ENCODE data around the gene RERE. TPM values are rescaled to one million over a fixed set of nuclear protein-coding genes. Genes with fewer than 3 reads are reported as not detected.

RERE gene
- total and polyA plus RNA-seq, 5 donors = 72.4 to 175 (median 161) TPM

DNA sequence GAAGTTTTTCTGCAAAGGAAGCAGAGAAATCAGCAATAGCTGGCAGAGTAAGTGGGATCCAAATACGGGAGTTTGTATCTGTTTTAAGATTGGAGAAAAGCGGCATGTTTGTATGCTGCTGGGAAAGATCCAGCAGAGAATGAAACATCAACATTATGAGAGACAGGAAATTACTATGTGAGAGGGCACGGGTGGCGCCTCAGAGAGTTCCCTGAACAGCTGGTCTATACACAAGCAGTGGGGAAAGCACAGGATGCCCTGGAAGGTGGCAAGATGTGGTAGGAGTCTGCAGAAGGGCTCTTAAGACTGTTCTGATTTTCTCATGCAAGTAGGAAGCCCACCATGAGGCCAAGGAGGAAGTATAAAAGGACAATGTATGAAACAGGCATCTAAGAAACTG, 130.4 kb downstream of the RERE start:
- DNase-seq (peak in 2 of 3 donors; percentile 30 to 50), ATAC-seq (peak; percentile 54 to 70)
- peaks cover 8% of the 10 kb centered on the region for H3K4me1 ChIP-seq (ENCODE audit: control insufficient read depth, insufficient read depth, low read length)
- H3K4me3 ChIP-seq (ENCODE audit: low read length) = no peak overlapping the region
- 21% methylated on average over 4 of the region's 4 CpGs for WGBS
- H3K27ac ChIP-seq (ENCODE audit: low read length) = peak overlapping the region; percentile 13
- intact Hi-C loops (cut with DNase I) = no loop called here
- H3K9me3 ChIP-seq (ENCODE audit: control insufficient read depth, low read length) = no peaks in the 10 kb centered on the region
- no peaks in the 10 kb centered on the region for H3K27me3 ChIP-seq (ENCODE audit: control insufficient read depth, insufficient read depth)

DNA sequence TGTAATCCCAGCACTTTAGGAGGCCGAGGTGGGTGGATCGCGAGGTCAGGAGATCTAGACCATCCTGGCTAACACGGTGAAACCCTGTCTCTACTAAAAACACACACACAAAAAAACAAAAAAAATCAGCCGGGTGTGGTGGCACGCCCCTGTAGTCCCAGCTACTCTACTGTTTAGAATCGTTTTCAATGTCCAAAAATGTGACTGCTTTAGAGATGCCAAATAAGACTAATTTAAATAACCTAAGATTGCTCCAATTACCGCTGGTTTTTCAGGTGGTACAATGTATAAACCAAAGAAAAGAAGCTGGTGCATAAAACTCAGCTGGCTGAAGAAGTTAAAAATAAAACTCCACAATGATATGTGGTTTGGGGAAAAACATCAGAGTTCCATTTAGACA, 132.0 kb downstream of the RERE start:
- intact Hi-C loops (cut with DNase I) = no loop called here
- peaks cover 8% of the 10 kb centered on the region for H3K4me1 ChIP-seq (ENCODE audit: control insufficient read depth, insufficient read depth, low read length)
- H3K27me3 ChIP-seq (ENCODE audit: control insufficient read depth, insufficient read depth) = no peaks in the 10 kb centered on the region
- ATAC-seq (no peak), DNase-seq (no peak)
- H3K27ac ChIP-seq (ENCODE audit: low read length) = no peak overlapping the region
- WGBS = 83% methylated on average over 8 of the region's 8 CpGs
- H3K4me3 ChIP-seq (ENCODE audit: low read length) = no peak overlapping the region
- no peaks in the 10 kb centered on the region for H3K9me3 ChIP-seq (ENCODE audit: control insufficient read depth, low read length)

DNA sequence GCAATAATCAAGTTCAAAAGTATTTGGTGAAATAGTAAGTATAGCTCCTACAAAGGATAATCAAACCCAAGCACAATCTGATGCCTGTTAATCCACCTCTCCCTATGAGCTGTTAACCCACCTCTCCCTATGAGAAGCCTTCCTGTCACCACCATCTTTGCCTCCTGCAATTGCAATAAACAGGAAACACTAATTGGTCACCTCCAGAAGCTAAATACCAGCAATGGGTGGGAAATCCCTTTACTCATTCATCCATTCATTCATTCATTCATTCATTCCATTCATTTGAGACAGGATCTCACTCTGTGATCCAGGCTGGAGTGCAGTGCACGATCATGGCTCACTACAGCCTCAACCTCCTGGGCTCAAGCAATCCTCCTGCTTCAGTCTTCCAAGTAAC, 132.8 kb downstream of the RERE start:
- Histone ChIP-seq H3K9me3 (ENCODE audit: control insufficient read depth, low read length) (no peaks in the 10 kb centered on the region), H3K4me3 (ENCODE audit: low read length) (no peak overlapping the region), H3K27ac (ENCODE audit: low read length) (no peak overlapping the region), H3K4me1 (ENCODE audit: control insufficient read depth, insufficient read depth, low read length) (peaks cover 11% of the 10 kb centered on the region), H3K27me3 (ENCODE audit: control insufficient read depth, insufficient read depth) (no peaks in the 10 kb centered on the region)
- 95% methylated on average over 1 of the region's 1 CpG for WGBS
- ATAC-seq (no peak), DNase-seq (no peak)
- intact Hi-C loops (cut with DNase I) = no loop called here

DNA sequence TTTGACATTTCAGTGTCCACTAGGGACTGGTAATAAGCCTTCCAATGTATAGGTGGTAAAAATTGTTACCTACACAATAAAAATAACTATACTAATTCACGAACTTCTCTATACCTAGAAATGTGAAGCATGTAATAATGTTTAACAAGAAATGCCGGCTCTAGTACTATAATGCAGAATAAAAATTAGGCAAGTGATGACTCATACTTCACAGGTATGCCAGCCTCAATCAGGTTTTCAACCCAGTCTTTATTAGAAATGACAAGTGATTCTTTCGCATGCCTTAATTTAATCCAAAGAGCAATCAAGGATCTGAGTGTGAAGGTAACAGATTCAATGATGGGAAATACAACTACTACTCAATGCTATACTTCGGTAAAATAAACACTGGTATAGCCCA, 134.9 kb downstream of the RERE start:
- intact Hi-C loops (cut with DNase I) = no loop called here
- Histone ChIP-seq H3K4me3 (ENCODE audit: low read length) (no peak overlapping the region), H3K27ac (ENCODE audit: low read length) (no peak overlapping the region), H3K9me3 (ENCODE audit: control insufficient read depth, low read length) (no peaks in the 10 kb centered on the region), H3K4me1 (ENCODE audit: control insufficient read depth, insufficient read depth, low read length) (peaks cover 13% of the 10 kb centered on the region), H3K27me3 (ENCODE audit: control insufficient read depth, insufficient read depth) (no peaks in the 10 kb centered on the region)
- DNase-seq (no peak), ATAC-seq (no peak)
- 97% methylated on average over 4 of the region's 4 CpGs for WGBS

DNA sequence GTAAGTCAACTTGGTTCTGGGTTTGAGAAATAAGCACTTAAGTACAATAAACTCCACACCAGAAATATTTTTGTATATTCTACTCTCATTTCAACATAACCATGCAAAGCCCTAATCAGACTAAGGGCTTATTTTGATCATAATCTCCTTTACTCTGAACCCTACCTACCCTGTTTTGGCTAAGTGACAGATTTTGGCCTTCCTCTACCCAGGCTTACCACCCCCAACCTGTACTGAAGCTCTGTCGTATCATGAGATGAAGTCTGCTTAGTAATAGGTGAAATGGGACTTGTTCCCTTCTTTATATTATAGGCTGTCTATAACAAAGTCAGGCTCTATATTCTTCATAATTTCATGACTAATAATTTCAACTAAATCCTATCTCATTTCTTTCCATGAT, 135.5 kb downstream of the RERE start:
- no peak for DNase-seq

DNA sequence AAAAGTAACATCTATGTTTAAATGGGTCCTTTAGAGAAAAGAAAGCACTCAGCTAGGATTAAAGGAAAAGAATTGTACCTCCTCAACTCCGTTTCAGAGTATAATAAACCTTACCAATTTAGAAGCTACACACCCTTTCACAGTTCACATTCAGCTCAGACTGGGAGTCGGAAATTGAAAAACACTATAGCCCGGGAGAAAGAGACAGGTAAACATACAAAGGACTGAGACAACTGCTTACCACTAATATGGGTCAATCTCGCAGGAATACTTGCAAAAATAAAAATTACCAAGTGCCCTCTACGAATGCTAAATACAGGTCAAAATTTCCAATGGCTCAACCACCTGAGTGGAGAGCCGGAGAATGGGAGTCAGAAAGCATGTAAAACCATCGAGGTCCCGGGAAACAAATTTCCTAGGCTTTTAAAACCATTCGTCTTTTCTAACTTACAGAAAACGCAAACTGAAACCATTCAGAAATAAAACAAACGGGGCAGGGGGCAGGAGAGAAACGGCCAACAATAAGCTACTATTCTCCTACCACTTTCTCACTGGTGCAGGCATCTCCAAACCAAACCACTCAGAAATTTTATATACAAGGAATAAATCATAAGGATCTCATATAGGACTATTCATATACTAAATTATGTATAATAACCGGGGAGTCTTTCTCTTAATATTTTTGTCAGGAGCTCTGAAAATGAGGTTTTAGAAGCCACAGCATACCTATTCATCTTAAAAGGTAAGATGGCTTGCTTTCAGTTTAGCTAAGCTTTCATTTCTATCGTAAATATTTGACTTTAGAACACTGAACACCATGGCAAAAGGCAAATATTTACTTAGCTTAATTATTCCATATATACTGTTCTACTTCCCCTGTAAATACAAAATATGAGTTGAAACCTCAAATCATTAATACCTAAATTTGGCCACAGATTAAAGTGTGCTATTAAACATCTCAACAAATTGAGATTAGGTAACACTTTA, 136.5 kb downstream of the RERE start:
- Histone ChIP-seq H3K27me3 (ENCODE audit: control insufficient read depth, insufficient read depth) (no peaks in the 10 kb centered on the region), H3K27ac (ENCODE audit: low read length) (no peak overlapping the region), H3K4me3 (ENCODE audit: low read length) (peak overlapping the region; percentile 46), H3K9me3 (ENCODE audit: control insufficient read depth, low read length) (no peaks in the 10 kb centered on the region), H3K4me1 (ENCODE audit: control insufficient read depth, insufficient read depth, low read length) (peaks cover 7% of the 10 kb centered on the region)
- WGBS = 61% methylated on average over 14 of the region's 14 CpGs
- no peak for DNase-seq
- intact Hi-C loops (cut with DNase I) = no loop called here
- ATAC-seq = no peak

More for the DNA sequence above, 135.5 kb downstream of the RERE start:
- no peak overlapping the region for H3K4me3 ChIP-seq (ENCODE audit: low read length)
- WGBS = 97% methylated on average over 1 of the region's 1 CpG
- intact Hi-C loops (cut with DNase I) = no loop called here
- peaks cover 10% of the 10 kb centered on the region for H3K4me1 ChIP-seq (ENCODE audit: control insufficient read depth, insufficient read depth, low read length)
- H3K9me3 ChIP-seq (ENCODE audit: control insufficient read depth, low read length) = no peaks in the 10 kb centered on the region
- no peak overlapping the region for H3K27ac ChIP-seq (ENCODE audit: low read length)
- no peak for ATAC-seq
- no peaks in the 10 kb centered on the region for H3K27me3 ChIP-seq (ENCODE audit: control insufficient read depth, insufficient read depth)

DNA sequence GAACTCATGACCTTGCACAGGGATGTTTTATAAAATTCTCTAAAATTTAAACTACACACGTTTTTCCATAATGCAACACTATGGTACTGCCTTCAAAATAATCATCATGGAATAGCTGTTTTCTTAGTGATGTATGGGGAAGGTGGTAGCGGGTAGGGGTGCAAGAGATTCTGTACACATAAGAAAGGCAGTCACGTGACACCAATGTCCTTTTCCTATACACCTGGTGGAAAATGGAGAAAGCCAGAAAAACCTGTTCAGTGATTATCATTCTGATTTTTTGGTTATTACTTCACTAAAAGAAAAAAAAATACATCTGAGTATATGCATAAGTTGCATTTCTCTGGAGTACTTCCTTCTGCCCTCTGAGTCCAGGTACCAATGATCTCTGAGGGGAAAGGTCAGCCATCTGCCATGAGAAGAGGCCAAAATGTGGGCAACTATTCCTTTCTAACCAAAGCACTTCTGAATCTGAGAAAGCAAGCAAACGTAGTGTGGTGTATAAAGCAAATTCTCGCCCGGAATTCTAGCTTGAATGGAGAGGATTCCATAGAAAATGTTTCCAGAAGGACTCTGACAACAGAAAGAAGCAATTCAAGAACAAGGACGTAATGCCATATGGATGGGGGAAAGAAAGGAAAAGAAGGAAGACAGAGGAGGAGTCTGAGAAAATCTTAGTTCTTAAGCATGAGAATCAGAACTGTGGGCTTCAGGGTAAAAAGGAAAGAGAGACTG, 137.3 kb downstream of the RERE start:
- no peak for ATAC-seq
- no peaks in the 10 kb centered on the region for H3K9me3 ChIP-seq (ENCODE audit: control insufficient read depth, low read length)
- DNase-seq = no peak
- intact Hi-C loops (cut with DNase I) = loop anchor here in 1 of 4 donors (10.0 kb wide), 1 partner anchor 115 kb away; no protein-coding TSS in a partner anchor
- no peak overlapping the region for H3K4me3 ChIP-seq (ENCODE audit: low read length)
- 72% methylated on average over 7 of the region's 7 CpGs for whole genome bisulfite sequencing
- no peak overlapping the region for H3K27ac ChIP-seq (ENCODE audit: low read length)
- no peaks in the 10 kb centered on the region for H3K27me3 ChIP-seq (ENCODE audit: control insufficient read depth, insufficient read depth)
- peaks cover 7% of the 10 kb centered on the region for H3K4me1 ChIP-seq (ENCODE audit: control insufficient read depth, insufficient read depth, low read length)

DNA sequence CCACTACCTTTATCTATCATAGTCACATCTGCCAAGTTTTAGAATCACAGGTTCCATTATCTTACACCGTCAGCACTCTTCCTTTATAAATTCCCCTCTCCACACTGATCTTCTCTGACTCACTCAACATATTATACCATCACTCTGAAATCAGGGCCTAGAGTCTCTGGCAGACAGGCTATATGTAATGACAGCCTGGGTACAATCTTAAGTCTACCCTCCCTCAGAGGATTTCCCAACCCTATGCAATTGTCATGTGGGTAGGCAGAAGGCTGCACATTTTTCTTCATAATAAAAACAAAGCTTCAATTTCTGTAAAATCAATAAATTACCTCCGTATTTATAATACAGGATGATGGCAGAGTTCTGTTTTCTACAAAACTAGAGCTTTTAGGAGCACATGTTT, 138.0 kb downstream of the RERE start:
- H3K27me3 ChIP-seq (ENCODE audit: control insufficient read depth, insufficient read depth) = no peaks in the 10 kb centered on the region
- ATAC-seq (peak; percentile 45 to 81), DNase-seq (no peak)
- 52% methylated on average over 2 of the region's 2 CpGs for WGBS
- H3K9me3 ChIP-seq (ENCODE audit: control insufficient read depth, low read length) = no peaks in the 10 kb centered on the region
- H3K4me3 ChIP-seq (ENCODE audit: low read length) = no peak overlapping the region
- H3K4me1 ChIP-seq (ENCODE audit: control insufficient read depth, insufficient read depth, low read length) = peaks cover 5% of the 10 kb centered on the region
- no peak overlapping the region for H3K27ac ChIP-seq (ENCODE audit: low read length)
- intact Hi-C loops (cut with DNase I) = loop anchor here in 1 of 4 donors (10.0 kb wide), 1 partner anchor 115 kb away; no protein-coding TSS in a partner anchor

DNA sequence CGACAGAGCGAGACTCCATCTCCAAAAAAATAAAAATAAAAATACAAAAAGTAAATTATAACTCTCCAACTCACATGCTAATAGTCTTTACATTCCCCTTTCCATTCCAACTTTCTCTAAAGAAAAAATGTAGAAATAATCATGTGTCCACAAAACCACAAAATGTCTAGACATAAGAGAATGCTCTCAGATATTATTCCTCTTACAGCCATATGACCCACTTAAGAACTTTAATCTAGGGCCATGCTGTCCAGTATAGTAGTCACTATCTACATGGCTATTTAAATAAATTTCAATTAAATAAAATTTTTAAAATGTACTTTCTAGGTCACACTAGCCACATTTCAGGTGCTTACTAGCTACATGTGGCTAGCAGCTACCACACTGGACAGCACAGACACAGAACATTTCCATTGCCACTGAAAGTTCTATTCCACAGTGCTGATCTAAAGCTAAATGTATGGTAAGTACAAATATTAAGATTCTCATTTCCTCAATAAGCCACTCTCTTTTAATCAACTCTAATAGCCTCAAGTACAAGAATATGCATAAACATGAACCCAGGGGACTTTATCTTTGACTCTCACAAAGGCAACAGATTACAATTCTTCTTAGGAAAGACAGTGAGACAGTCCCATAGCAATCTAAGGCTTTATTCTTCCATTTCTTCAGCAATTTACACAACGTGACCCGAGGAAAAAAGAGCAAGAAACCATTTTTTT, 138.6 kb downstream of the RERE start:
- no peak overlapping the region for H3K27ac ChIP-seq (ENCODE audit: low read length)
- intact Hi-C loops (cut with DNase I) = loop anchor here in 1 of 4 donors (10.0 kb wide), 1 partner anchor 114 kb away; no protein-coding TSS in a partner anchor
- no peaks in the 10 kb centered on the region for H3K27me3 ChIP-seq (ENCODE audit: control insufficient read depth, insufficient read depth)
- H3K4me1 ChIP-seq (ENCODE audit: control insufficient read depth, insufficient read depth, low read length) = peaks cover 5% of the 10 kb centered on the region
- 69% methylated on average over 4 of the region's 4 CpGs for WGBS
- H3K4me3 ChIP-seq (ENCODE audit: low read length) = no peak overlapping the region
- DNase-seq (no peak), ATAC-seq (peak in 1 of 2 donors; percentile 23)
- no peaks in the 10 kb centered on the region for H3K9me3 ChIP-seq (ENCODE audit: control insufficient read depth, low read length)

DNA sequence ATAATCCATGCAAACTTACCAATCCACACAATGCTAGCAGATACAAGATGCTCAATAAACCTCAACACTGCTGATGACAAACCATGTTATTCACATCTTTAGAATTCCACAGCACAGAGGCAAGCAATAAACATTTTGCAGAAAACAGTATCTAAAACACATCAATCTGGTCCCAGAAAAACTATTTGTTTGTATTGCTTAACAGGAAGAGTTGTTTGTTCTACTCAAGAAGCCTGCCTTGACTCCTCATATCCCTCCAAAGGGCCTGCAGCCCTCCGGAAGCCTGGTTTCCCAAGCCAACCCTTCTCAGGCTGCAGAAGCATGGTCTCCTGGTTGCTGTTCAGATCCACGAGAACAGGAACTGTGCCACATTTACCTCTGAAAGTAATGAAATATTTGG, 139.7 kb downstream of the RERE start:
- WGBS = 84% methylated on average over 2 of the region's 2 CpGs
- H3K27ac ChIP-seq (ENCODE audit: low read length) = no peak overlapping the region
- peaks cover 5% of the 10 kb centered on the region for H3K4me1 ChIP-seq (ENCODE audit: control insufficient read depth, insufficient read depth, low read length)
- H3K27me3 ChIP-seq (ENCODE audit: control insufficient read depth, insufficient read depth) = no peaks in the 10 kb centered on the region
- no peaks in the 10 kb centered on the region for H3K9me3 ChIP-seq (ENCODE audit: control insufficient read depth, low read length)
- no peak overlapping the region for H3K4me3 ChIP-seq (ENCODE audit: low read length)
- ATAC-seq (no peak), DNase-seq (no peak)
- intact Hi-C loops (cut with DNase I) = loop anchor here in 1 of 4 donors (10.0 kb wide), 1 partner anchor 113 kb away; no protein-coding TSS in a partner anchor

Data from right cardiac atrium (tissue), 5 donors.